H1 (cell line): ENCODE results near the gene TGFBI. TPM values are rescaled to one million over a fixed set of nuclear protein-coding genes. Genes with fewer than 3 reads are reported as not detected.

Source experiments
- CEBPB ChIP-seq: IDR thresholded peaks from 2 replicates; pipeline ENCODE4 v1.6.1; 2012; ENCODE audit warnings: low read depth, low read length
- CTCF ChIP-seq, 3 experiments: IDR thresholded peaks; 1 replicate in 2 of 3; 2 replicates in 1 of 3; pipeline versions ENCODE4 v1.5.1 to v1.6.1; 2011; ENCODE audit warnings: low read length in 3 of 3, mild to moderate bottlenecking in 3 of 3, inconsistent platforms in 2 of 3, low read depth in 1 of 3, moderate library complexity in 1 of 3; ENCODE audit not compliant: insufficient read depth in 1 of 3; ENCODE audit errors: control extremely low read depth in 1 of 3
- TBP ChIP-seq: IDR thresholded peaks from 2 replicates; pipeline ENCODE4 v1.6.1; 2011; ENCODE audit warnings: low read depth, low read length, improper control_type of control experiment
- polyA plus RNA-seq, 7 experiments: library from polyadenylated mRNA; depleted of rRNA in 3 of 7; stranded (reverse) in 5 of 7; unstranded in 2 of 7; fragments of >200 nt in 5 of 7; fragments of 200-250 nt in 2 of 7; gene quantifications; 1 replicate in 5 of 7; 2 replicates in 1 of 7; 4 replicates in 1 of 7; pipeline versions ENCODE4 v1.2.1 to v1.2.3, GENCODE V29; 2011 to 2013; ENCODE audit warnings: missing spikeins in 2 of 7, mixed read lengths in 2 of 7
- total RNA-seq: library from RNA; stranded (reverse); fragmentation: NEBNext Ultra II Directional; extraction: Animal tissue kit (Norgen Biotek cat#: 25700); gene quantifications from 2 replicates; pipeline ENCODE4 v1.2.1, GENCODE V29; 2021

TGFBI gene
- total and polyA plus RNA-seq, 2 of the 8 experiments (the other 6 are each of a cell fraction or from before 2014, with no cell fraction given): 6.0 to 8.5 TPM

DNA sequence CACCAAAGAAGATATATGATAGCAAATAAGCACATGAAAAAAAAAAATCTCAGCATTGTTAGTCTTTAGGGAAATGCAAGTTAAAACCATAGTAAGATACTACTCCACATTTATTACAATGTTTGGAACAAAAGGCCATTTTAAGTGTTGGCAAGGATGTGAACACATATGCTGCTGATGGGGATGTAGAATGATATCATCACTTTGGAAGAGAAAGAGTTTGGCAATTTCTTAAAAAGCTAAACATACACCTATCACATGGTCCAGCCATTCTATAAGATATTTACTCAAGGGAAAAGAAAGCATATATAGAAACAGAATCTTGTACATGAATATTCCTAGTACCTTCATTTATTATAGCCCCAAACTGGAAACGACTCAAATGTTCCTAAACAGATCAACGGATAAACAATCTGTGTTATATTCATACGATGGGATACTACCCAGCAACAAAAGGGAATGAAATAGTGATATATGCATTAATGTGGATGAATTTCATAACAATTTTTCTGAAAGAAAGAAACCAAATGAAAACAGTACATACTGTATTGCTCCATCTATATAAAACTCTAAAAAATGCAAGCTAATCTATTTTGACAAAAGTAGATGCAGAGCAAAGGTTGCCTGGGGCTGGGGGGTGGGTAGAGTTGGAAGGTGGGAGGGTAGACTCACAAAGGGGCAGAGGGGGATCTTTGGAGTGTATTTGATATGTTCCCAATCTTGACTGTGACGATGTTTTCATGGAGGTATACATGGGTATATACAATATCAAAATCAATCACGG, 58.2 kb downstream of the TGFBI start (continued):
- TF ChIP-seq TBP (no peak), CEBPB (no peak), CTCF (IDR thresholded peaks at IDR 0.05; ENCODE audit: control extremely low read depth in 1 of 3, insufficient read depth in 1 of 3, low read depth in 1 of 3, low read length in 3 of 3) (no peak)
